Lower lobe of right lung (tissue), 2 donors: ENCODE results near the gene SCAI. TPM values are rescaled to one million over a fixed set of nuclear protein-coding genes. Genes with fewer than 3 reads are reported as not detected.
"Not testable (repeated sequence)": the region's sequence is repeated elsewhere in the genome, so short reads cannot be mapped to it uniquely, and the experiment has no call there.

ENCODE experiments used
- ATAC-seq, 2 donors: fragments of 200-7000 bp; cut with Tn5 transposase; one replicate each; pipeline ENCODE4 v1.9.1; 2020 to 2022; ENCODE audit warnings: mild to moderate bottlenecking in 2 of 2, moderate library complexity in 2 of 2
- DNase-seq: peaks from one replicate; pipeline ENCODE4 v3.0.0-alpha.2; 2020
- H3K27ac ChIP-seq: fragments of 200-600 bp; one replicate; pipeline ENCODE4 v1.8.0; 2022
- H3K27me3 ChIP-seq: fragments of 200-600 bp; one replicate; pipeline ENCODE4 v1.8.0; 2022; ENCODE audit warnings: low read depth
- H3K36me3 ChIP-seq: fragments of 200-600 bp; one replicate; pipeline ENCODE4 v1.8.0; 2022; ENCODE audit warnings: mild to moderate bottlenecking
- H3K4me1 ChIP-seq: fragments of 200-600 bp; one replicate; pipeline ENCODE4 v1.8.0; 2022
- H3K4me3 ChIP-seq: fragments of 200-600 bp; one replicate; pipeline ENCODE4 v1.8.0; 2022; ENCODE audit warnings: mild to moderate bottlenecking
- H3K9me3 ChIP-seq: fragments of 200-600 bp; one replicate; pipeline ENCODE4 v1.8.0; 2022
- intact Hi-C: fragments of 100-400 bp; cut with DNase I; formaldehyde crosslinking; loops from one replicate; pipeline ENCODE4 v1.11.0; 2022
- total RNA-seq: library from RNA; stranded (reverse); fragmentation: NEBNext Ultra II Directional; extraction: Animal tissue kit (Norgen Biotek cat#: 25700); gene quantifications from one replicate; pipeline ENCODE4 v1.2.1, GENCODE V29; 2021
- TF ChIP-seq, protein P1 (sequence below): fragments of 200-600 bp; IDR thresholded peaks from one replicate; pipeline ENCODE4 v1.8.0; 2022; ENCODE audit warnings: antibody characterized with exemption, mild to moderate bottlenecking
- donor health status: DM: no; HTN: yes; CAD: no; lungs with severe emphysema.

SCAI gene
- total RNA-seq, 1 donor from 2014 or later, result 22.3 TPM

DNA sequence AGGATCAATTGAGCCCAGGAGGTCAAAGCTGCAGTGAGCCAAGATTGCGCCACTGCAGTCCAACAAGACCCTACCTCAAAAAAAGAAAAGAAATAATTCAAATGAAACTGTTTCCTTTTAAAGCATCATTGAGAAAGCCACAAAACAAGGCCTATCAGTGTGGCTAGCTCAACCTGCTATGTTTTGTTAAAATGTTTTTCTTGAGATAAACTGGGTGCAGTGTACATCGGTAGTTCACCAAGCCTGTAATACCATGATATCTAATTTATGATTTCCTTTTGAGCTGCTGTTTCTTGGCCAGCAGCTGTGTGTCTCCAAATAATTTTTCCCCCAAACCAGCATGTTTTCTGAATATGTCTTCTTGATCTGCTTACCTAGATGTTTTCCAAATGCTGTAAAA, 105.2 kb downstream of the SCAI start:
- H3K4me3 ChIP-seq, result no peak overlapping the region
- H3K9me3 ChIP-seq, result no peaks in the 10 kb centered on the region
- no peaks in the 10 kb centered on the region for H3K36me3 ChIP-seq
- no peak overlapping the region for H3K27ac ChIP-seq
- DNase-seq (no peak), ATAC-seq (no peak)
- TF ChIP-seq, protein P1, sequence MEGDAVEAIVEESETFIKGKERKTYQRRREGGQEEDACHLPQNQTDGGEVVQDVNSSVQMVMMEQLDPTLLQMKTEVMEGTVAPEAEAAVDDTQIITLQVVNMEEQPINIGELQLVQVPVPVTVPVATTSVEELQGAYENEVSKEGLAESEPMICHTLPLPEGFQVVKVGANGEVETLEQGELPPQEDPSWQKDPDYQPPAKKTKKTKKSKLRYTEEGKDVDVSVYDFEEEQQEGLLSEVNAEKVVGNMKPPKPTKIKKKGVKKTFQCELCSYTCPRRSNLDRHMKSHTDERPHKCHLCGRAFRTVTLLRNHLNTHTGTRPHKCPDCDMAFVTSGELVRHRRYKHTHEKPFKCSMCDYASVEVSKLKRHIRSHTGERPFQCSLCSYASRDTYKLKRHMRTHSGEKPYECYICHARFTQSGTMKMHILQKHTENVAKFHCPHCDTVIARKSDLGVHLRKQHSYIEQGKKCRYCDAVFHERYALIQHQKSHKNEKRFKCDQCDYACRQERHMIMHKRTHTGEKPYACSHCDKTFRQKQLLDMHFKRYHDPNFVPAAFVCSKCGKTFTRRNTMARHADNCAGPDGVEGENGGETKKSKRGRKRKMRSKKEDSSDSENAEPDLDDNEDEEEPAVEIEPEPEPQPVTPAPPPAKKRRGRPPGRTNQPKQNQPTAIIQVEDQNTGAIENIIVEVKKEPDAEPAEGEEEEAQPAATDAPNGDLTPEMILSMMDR, result no peak
- no peaks in the 10 kb centered on the region for H3K4me1 ChIP-seq
- intact Hi-C loops, result no loop called here
- no peaks in the 10 kb centered on the region for H3K27me3 ChIP-seq

DNA sequence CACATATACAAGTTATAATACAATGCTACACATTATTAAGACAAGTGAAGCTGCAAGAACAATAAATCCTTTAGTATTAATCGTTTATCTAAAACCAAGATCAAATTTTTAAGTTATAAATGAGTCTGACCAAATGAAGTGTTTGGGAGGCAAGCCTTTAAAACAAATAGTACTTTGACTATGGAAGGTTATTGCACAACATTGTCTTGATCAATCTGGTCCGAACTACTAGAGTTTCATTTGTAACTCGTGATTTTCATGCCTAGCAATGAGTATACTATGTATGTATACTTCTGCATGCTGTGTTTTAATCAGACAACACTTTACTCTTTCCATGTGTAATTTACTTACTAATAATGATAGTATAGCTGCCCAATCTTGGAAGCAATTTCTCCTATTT, 115.3 kb downstream of the SCAI start:
- ATAC-seq (no peak), DNase-seq (no peak)
- Histone ChIP-seq H3K4me3 (no peak overlapping the region), H3K36me3 (peaks cover 41% of the 10 kb centered on the region), H3K27ac (no peak overlapping the region), H3K4me1 (no peaks in the 10 kb centered on the region), H3K27me3 (no peaks in the 10 kb centered on the region), H3K9me3 (no peaks in the 10 kb centered on the region)
- TF ChIP-seq, protein P1, result no peak
- intact Hi-C loops, result no loop called here

DNA sequence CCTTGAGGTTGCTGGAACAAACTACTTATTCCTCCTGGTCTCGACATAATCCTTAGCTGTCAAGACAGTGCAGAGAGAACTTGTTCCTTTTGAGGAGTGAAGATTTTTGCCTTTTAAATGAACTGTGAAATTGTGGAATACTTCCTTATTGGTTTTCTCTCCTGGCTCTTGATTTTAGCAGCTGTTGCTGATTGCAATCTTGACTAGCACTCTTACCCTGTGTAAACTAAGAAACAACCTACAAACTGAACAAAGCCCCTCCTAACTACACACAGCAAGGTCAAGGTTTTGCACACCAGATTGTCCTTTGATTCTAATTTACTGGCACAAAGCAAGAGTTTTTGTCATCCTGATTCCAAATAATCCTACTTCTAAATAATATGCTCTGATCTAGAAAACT, 118.4 kb downstream of the SCAI start:
- DNase-seq, result no peak
- H3K4me3 ChIP-seq, result no peak overlapping the region
- peaks cover 44% of the 10 kb centered on the region for H3K36me3 ChIP-seq
- no peaks in the 10 kb centered on the region for H3K4me1 ChIP-seq
- intact Hi-C loops, result no loop called here
- TF ChIP-seq, protein P1, result no peak
- ATAC-seq, result no peak
- no peak overlapping the region for H3K27ac ChIP-seq
- H3K27me3 ChIP-seq, result no peaks in the 10 kb centered on the region
- no peaks in the 10 kb centered on the region for H3K9me3 ChIP-seq

DNA sequence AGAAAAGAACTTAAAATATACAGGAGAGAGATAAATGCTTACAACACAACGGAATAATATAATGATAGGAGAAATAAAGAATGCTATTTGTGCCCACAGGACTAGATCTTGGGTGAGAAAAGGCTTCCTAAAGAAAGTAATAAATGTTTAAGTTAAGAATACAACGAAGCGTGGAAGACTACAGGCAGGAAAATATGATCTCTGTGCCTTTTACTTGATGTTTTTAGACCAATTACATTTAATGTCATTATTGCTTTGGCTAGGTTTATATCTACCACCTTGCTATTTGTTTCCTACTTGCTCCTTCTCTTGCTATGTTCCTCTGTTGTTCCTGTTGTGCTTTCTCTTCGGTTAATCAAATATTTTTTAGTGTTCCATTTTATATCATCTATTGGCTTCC, 122.3 kb downstream of the SCAI start:
- TF ChIP-seq, protein P1, result no peak
- intact Hi-C loops, result no loop called here
- Histone ChIP-seq H3K9me3 (no peaks in the 10 kb centered on the region), H3K27ac (no peak overlapping the region), H3K36me3 (peaks cover 45% of the 10 kb centered on the region), H3K4me3 (no peak overlapping the region), H3K4me1 (no peaks in the 10 kb centered on the region), H3K27me3 (no peaks in the 10 kb centered on the region)
- DNase-seq (no peak), ATAC-seq (no peak)

DNA sequence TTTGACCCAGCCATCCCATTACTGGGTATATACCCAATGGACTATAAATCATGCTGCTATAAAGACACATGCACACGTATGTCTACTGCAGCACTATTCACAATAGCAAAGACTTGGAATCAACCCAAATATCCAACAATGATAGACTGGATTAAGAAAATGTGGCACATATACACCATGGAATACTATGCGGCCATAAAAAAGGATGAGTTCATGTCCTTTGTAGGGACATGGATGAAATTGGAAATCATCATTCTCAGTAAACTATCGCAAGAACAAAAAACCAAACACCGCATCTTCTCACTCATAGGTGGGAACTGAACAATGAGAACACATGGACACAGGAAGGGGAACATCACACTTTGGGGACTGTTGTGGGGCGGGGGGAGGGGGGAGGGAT, 127.7 kb downstream of the SCAI start:
- H3K27me3 ChIP-seq, intact Hi-C loops, H3K4me3 ChIP-seq, DNase-seq, H3K4me1 ChIP-seq, H3K27ac ChIP-seq, H3K9me3 ChIP-seq, ATAC-seq: not testable (repeated sequence)
- H3K36me3 ChIP-seq, result peaks cover 26% of the 10 kb centered on the region

DNA sequence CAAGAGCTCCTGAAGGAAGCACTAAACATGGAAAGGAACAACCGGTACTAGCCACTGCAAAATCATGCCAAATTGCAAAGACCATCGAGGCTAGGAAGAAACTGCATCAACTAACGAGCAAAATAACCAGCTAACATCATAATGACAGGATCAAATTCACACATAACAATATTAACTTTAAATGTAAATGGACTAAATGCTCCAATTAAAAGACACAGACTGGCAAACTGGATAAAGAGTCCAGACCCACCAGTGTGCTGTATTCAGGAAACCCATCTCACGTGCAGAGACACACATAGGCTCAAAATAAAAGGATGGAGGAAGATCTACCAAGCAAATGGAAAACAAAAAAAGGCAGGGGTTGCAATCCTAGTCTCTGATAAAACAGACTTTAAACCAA, 131.3 kb downstream of the SCAI start:
- H3K27me3 ChIP-seq, H3K27ac ChIP-seq, H3K36me3 ChIP-seq, DNase-seq, H3K9me3 ChIP-seq, H3K4me1 ChIP-seq, intact Hi-C loops, H3K4me3 ChIP-seq, ATAC-seq: not testable (repeated sequence)

DNA sequence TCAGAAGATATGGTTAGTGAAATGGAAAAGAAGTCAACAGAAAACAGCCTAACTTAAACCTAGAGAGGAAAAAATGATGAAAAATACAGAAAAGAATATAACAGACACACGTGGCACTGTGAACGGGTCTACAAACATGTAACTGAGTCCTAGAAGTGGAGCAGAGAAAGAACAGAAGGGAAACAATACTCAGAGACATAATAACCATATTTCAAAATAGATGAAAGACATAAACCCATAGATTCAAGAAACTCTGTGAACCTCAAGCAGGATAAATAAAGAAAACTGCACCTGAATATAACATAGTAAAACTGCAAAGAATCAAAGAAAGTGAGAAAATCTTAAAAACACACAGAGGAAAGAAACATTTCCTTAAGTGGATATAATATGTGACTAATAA, 134.7 kb downstream of the SCAI start:
- Histone ChIP-seq H3K27me3 (no peaks in the 10 kb centered on the region), H3K36me3 (peaks cover 4% of the 10 kb centered on the region), H3K9me3 (no peaks in the 10 kb centered on the region), H3K27ac (no peak overlapping the region), H3K4me1 (no peaks in the 10 kb centered on the region), H3K4me3 (no peak overlapping the region)
- DNase-seq (no peak), ATAC-seq (no peak)
- TF ChIP-seq, protein P1, result no peak
- intact Hi-C loops, result no loop called here
